Nephron progenitor cell (in vitro differentiated cells): Measurements from ENCODE around the gene TNFAIP1.

Experiments
- DNase-seq: peaks from one replicate; pipeline ENCODE4 v3.0.0; 2021
- H3K27ac Mint-ChIP-seq: 2 replicates; pipeline ENCODE4 v1.8.0; 2021; ENCODE audit warnings: mild to moderate bottlenecking, moderate library complexity, mixed read lengths
- H3K27me3 Mint-ChIP-seq: 2 replicates; pipeline ENCODE4 v1.8.0; 2021; ENCODE audit warnings: mild to moderate bottlenecking, low read depth, mixed read lengths; ENCODE audit not compliant: poor library complexity
- H3K36me3 Mint-ChIP-seq: 2 replicates; pipeline ENCODE4 v1.8.0; 2021; ENCODE audit warnings: low read depth, mixed read lengths
- H3K4me1 Mint-ChIP-seq: 2 replicates; pipeline ENCODE4 v1.8.0; 2021; ENCODE audit warnings: mixed read lengths
- H3K4me3 Mint-ChIP-seq: 2 replicates; pipeline ENCODE4 v1.8.0; 2021; ENCODE audit warnings: mild to moderate bottlenecking, moderate library complexity, mixed read lengths
- H3K9me3 Mint-ChIP-seq: 2 replicates; pipeline ENCODE4 v1.8.0; 2021; ENCODE audit warnings: mild to moderate bottlenecking, moderate library complexity, mixed read lengths
- CTCF ChIP-seq: fragments of 200-600 bp; sonication (generic); IDR thresholded peaks from 2 replicates; pipeline ENCODE4 v1.5.0; 2021; ENCODE audit warnings: antibody characterized with exemption

TNFAIP1 gene

GRCh38 chr17:28324267-28324745 is 11.3 kb upstream of the TNFAIP1 start:
- no peak for DNase-seq
- H3K4me1 Mint-ChIP-seq, result peaks cover 63% of the 10 kb centered on the region
- peaks cover 55% of the 10 kb centered on the region for H3K36me3 Mint-ChIP-seq
- H3K9me3 Mint-ChIP-seq, result no peaks in the 10 kb centered on the region
- H3K4me3 Mint-ChIP-seq, result no peak overlapping the region
- no peaks in the 10 kb centered on the region for H3K27me3 Mint-ChIP-seq
- TF ChIP-seq CTCF, result no peak
- H3K27ac Mint-ChIP-seq, result peak overlapping the region; percentile 42

GRCh38 chr17:28324781-28325180 is 10.8 kb upstream of the TNFAIP1 start:
- H3K36me3 Mint-ChIP-seq, result peaks cover 55% of the 10 kb centered on the region
- peak overlapping the region; percentile 46 for H3K27ac Mint-ChIP-seq
- DNase-seq, result no peak
- H3K9me3 Mint-ChIP-seq, result no peaks in the 10 kb centered on the region
- H3K4me1 Mint-ChIP-seq, result peaks cover 58% of the 10 kb centered on the region
- no peaks in the 10 kb centered on the region for H3K27me3 Mint-ChIP-seq
- H3K4me3 Mint-ChIP-seq, result no peak overlapping the region
- TF ChIP-seq CTCF, result no peak

- no peaks in the 10 kb centered on the region for H3K27me3 Mint-ChIP-seq
- H3K9me3 Mint-ChIP-seq, result no peaks in the 10 kb centered on the region
- TF ChIP-seq CTCF, result no peak
- H3K27ac Mint-ChIP-seq, result peak overlapping the region; percentile 46
- peaks cover 54% of the 10 kb centered on the region for H3K36me3 Mint-ChIP-seq
- DNase-seq, result no peak
- H3K4me3 Mint-ChIP-seq, result no peak overlapping the region
- peaks cover 54% of the 10 kb centered on the region for H3K4me1 Mint-ChIP-seq
Observed at GRCh38 chr17:28325211-28325610, 10.3 kb upstream of the TNFAIP1 start.

GRCh38 chr17:28326114-28326513 is 9.4 kb upstream of the TNFAIP1 start:
- Mint-ChIP-seq H3K9me3 (no peaks in the 10 kb centered on the region), H3K27ac (peak overlapping the region; percentile 46)

GRCh38 chr17:28327031-28327607 is 8.4 kb upstream of the TNFAIP1 start:
- Mint-ChIP-seq H3K36me3 (peaks cover 37% of the 10 kb centered on the region), H3K4me1 (peaks cover 36% of the 10 kb centered on the region)
- DNase-seq, result no peak

More at GRCh38 chr17:28326114-28326513, 9.4 kb upstream of the TNFAIP1 start:
- H3K27me3 Mint-ChIP-seq, result no peaks in the 10 kb centered on the region
- peaks cover 45% of the 10 kb centered on the region for H3K36me3 Mint-ChIP-seq
- H3K4me3 Mint-ChIP-seq, result no peak overlapping the region
- H3K4me1 Mint-ChIP-seq, result peaks cover 45% of the 10 kb centered on the region
- no peak for TF ChIP-seq CTCF
- DNase-seq, result no peak

More at GRCh38 chr17:28327031-28327607, 8.4 kb upstream of the TNFAIP1 start:
- H3K9me3 Mint-ChIP-seq, result no peaks in the 10 kb centered on the region
- no peak overlapping the region for H3K27ac Mint-ChIP-seq
- no peak for TF ChIP-seq CTCF
- no peaks in the 10 kb centered on the region for H3K27me3 Mint-ChIP-seq
- no peak overlapping the region for H3K4me3 Mint-ChIP-seq
